Activated CD4-positive, alpha-beta memory T cell treated with anti-CD3 and anti-CD28 coated beads, Interleukin-2, amount 10 ng/mL, durations not matched to agents 7 days and 5 days (primary cell): ENCODE data around the gene ADAM10. TPM values are rescaled to one million over a fixed set of nuclear protein-coding genes. Genes with fewer than 3 reads are reported as not detected.
"Not testable (repeated sequence)": the region's sequence is repeated elsewhere in the genome, so short reads cannot be mapped to it uniquely, and the experiment has no call there.

Source experiments
- CTCF ChIA-PET: fragments of 350-600 bp; sonication (Branson Sonifier 250); formaldehyde crosslinking; loops from one replicate; lab custom pipeline; 2021; ENCODE audit warnings: antibody characterized with exemption, inconsistent platforms; lab: Charles Lee
- POLR2A ChIA-PET: fragments of 350-600 bp; sonication (Branson Sonifier 250); formaldehyde crosslinking; loops from one replicate; lab custom pipeline; 2021; ENCODE audit warnings: antibody characterized with exemption; lab: Charles Lee
- DNase-seq: peaks from one replicate; pipeline ENCODE4 v3.0.0-alpha.2; 2020
- H3K27ac Mint-ChIP-seq: one replicate; pipeline ENCODE4 v1.8.0; 2021; ENCODE audit warnings: mild to moderate bottlenecking, mixed read lengths
- H3K27me3 Mint-ChIP-seq: one replicate; pipeline ENCODE4 v1.8.0; 2021; ENCODE audit warnings: mixed read lengths
- H3K36me3 Mint-ChIP-seq: one replicate; pipeline ENCODE4 v1.8.0; 2021; ENCODE audit warnings: low read depth, mixed read lengths
- H3K4me1 Mint-ChIP-seq: one replicate; pipeline ENCODE4 v1.8.0; 2021; ENCODE audit warnings: mixed read lengths
- H3K4me3 Mint-ChIP-seq: one replicate; pipeline ENCODE4 v1.8.0; 2021; ENCODE audit warnings: mild to moderate bottlenecking, mixed read lengths
- H3K9me3 Mint-ChIP-seq: one replicate; pipeline ENCODE4 v1.8.0; 2021; ENCODE audit warnings: mixed read lengths
- total RNA-seq, 2 experiments: library from RNA; stranded (reverse); gene quantifications; one replicate each; pipeline ENCODE4 v1.2.3, GENCODE V29; 2021

The ADAM10 gene
- total RNA-seq, 2 experiments from 2014 or later: 147 to 150 TPM

- POLR2A ChIA-PET: interaction anchor here (0.6 to 3.9 kb wide), 24 partner anchors 10 to 543 kb away, joined by 3 to 79 read pairs (median 4); partner anchors contain the start of genes ADAM10, RNF111 and SLTM
- Mint-ChIP-seq H3K36me3 (peaks cover 3% of the 10 kb centered on the region), H3K4me1 (peaks cover 10% of the 10 kb centered on the region), H3K27me3 (no peaks in the 10 kb centered on the region), H3K9me3 (no peaks in the 10 kb centered on the region), H3K27ac (peak within 1 kb of the TSS; percentile 84), H3K4me3 (no peak within 1 kb of the TSS)
- CTCF ChIA-PET: interaction anchor here (0.6 to 2.4 kb wide), 39 partner anchors 9 to 543 kb away, joined by 3 to 35 read pairs (median 4); partner anchors contain the start of gene ADAM10
- DNase-seq: peak; percentile 96
These were observed 21.5 kb upstream of the ADAM10 start, which contains the start of gene MINDY2 for GRCh38 chr15:58770857-58771620. TSS of gene MINDY2 (plus strand) at chr15:58771302. CDS start at chr15:58771396, 94 bp downstream.

GRCh38 chr15:58770519-58770856, 21.0 kb upstream of the ADAM10 start:
- DNase-seq: no peak
- no peak overlapping the region for H3K4me3 Mint-ChIP-seq
- peaks cover 10% of the 10 kb centered on the region for H3K4me1 Mint-ChIP-seq
- CTCF ChIA-PET: interaction anchor here (0.7 to 2.4 kb wide), 38 partner anchors 9 to 543 kb away, joined by 3 to 35 read pairs (median 4); partner anchors contain the start of gene ADAM10
- H3K27me3 Mint-ChIP-seq: no peaks in the 10 kb centered on the region
- POLR2A ChIA-PET: interaction anchor here (0.6 to 3.9 kb wide), 22 partner anchors 10 to 543 kb away, joined by 3 to 79 read pairs (median 4); partner anchors contain the start of genes ADAM10, RNF111 and SLTM
- H3K27ac Mint-ChIP-seq: peak overlapping the region; percentile 79
- H3K9me3 Mint-ChIP-seq: no peaks in the 10 kb centered on the region
- peaks cover 3% of the 10 kb centered on the region for H3K36me3 Mint-ChIP-seq

GRCh38 chr15:58768601-58769004, 19.1 kb upstream of the ADAM10 start:
- H3K27me3 Mint-ChIP-seq, H3K4me3 Mint-ChIP-seq, H3K9me3 Mint-ChIP-seq, DNase-seq, CTCF ChIA-PET, H3K27ac Mint-ChIP-seq, H3K36me3 Mint-ChIP-seq: not testable (repeated sequence)
- peaks cover 10% of the 10 kb centered on the region for H3K4me1 Mint-ChIP-seq
- POLR2A ChIA-PET: interaction anchor here (1.5 kb wide), 1 partner anchor 19 kb away, joined by 7 read pairs; the partner anchor contains the start of gene ADAM10

- DNase-seq: no peak
- H3K27me3 Mint-ChIP-seq: peaks cover 5% of the 10 kb centered on the region
- ChIA-PET CTCF (interaction anchor here (0.9 kb wide), 1 partner anchor 538 kb away, joined by 4 read pairs; no protein-coding TSS in a partner anchor), POLR2A (no interaction called here)
- H3K9me3 Mint-ChIP-seq: peaks cover 8% of the 10 kb centered on the region
- H3K36me3 Mint-ChIP-seq: no peaks in the 10 kb centered on the region
- H3K27ac Mint-ChIP-seq: no peak overlapping the region
- H3K4me3 Mint-ChIP-seq: no peak overlapping the region
- peaks cover 9% of the 10 kb centered on the region for H3K4me1 Mint-ChIP-seq
These were observed 16.8 kb upstream of the ADAM10 start for GRCh38 chr15:58766290-58766689.

- no peak for DNase-seq
- Mint-ChIP-seq H3K36me3 (no peaks in the 10 kb centered on the region), H3K27me3 (peaks cover 5% of the 10 kb centered on the region), H3K4me1 (no peaks in the 10 kb centered on the region), H3K4me3 (no peak overlapping the region), H3K9me3 (peaks cover 8% of the 10 kb centered on the region), H3K27ac (no peak overlapping the region)
- CTCF ChIA-PET: no interaction called here
- POLR2A ChIA-PET: no interaction called here
These were observed 15.0 kb upstream of the ADAM10 start for GRCh38 chr15:58764468-58764867.

GRCh38 chr15:58762731-58763130, 13.2 kb upstream of the ADAM10 start:
- Mint-ChIP-seq H3K36me3 (no peaks in the 10 kb centered on the region), H3K9me3 (peaks cover 8% of the 10 kb centered on the region), H3K27me3 (peaks cover 6% of the 10 kb centered on the region), H3K4me1 (peaks cover 2% of the 10 kb centered on the region), H3K4me3 (no peak overlapping the region), H3K27ac (no peak overlapping the region)
- ChIA-PET CTCF (interaction anchor here (4.1 kb wide), 1 partner anchor 8 kb away, joined by 30 read pairs; the partner anchor contains the start of gene MINDY2), POLR2A (interaction anchor here (0.6 kb wide), 1 partner anchor 9 kb away, joined by 3 read pairs; no protein-coding TSS in a partner anchor)
- DNase-seq: no peak

GRCh38 chr15:58762285-58762684, 12.8 kb upstream of the ADAM10 start:
- H3K27me3 Mint-ChIP-seq: peaks cover 6% of the 10 kb centered on the region
- peaks cover 2% of the 10 kb centered on the region for H3K4me1 Mint-ChIP-seq
- POLR2A ChIA-PET: interaction anchor here (0.6 kb wide), 1 partner anchor 9 kb away, joined by 3 read pairs; no protein-coding TSS in a partner anchor
- no peak overlapping the region for H3K4me3 Mint-ChIP-seq
- no peak overlapping the region for H3K27ac Mint-ChIP-seq
- peaks cover 8% of the 10 kb centered on the region for H3K9me3 Mint-ChIP-seq
- DNase-seq: no peak
- no peaks in the 10 kb centered on the region for H3K36me3 Mint-ChIP-seq
- CTCF ChIA-PET: interaction anchor here (4.1 kb wide), 1 partner anchor 9 kb away, joined by 30 read pairs; the partner anchor contains the start of gene MINDY2

- no peaks in the 10 kb centered on the region for H3K36me3 Mint-ChIP-seq
- peaks cover 8% of the 10 kb centered on the region for H3K9me3 Mint-ChIP-seq
- H3K27me3 Mint-ChIP-seq: peaks cover 6% of the 10 kb centered on the region
- H3K27ac Mint-ChIP-seq: no peak overlapping the region
- H3K4me1 Mint-ChIP-seq: peaks cover 2% of the 10 kb centered on the region
- DNase-seq: peak; percentile 34
- H3K4me3 Mint-ChIP-seq: no peak overlapping the region
- POLR2A ChIA-PET: interaction anchor here (1.3 to 2.6 kb wide), 3 partner anchors 10 to 13 kb away, joined by 3 to 10 read pairs (median 6); partner anchors contain the start of genes ADAM10 and MINDY2
- CTCF ChIA-PET: interaction anchor here (0.9 to 4.1 kb wide), 5 partner anchors 10 to 533 kb away, joined by 3 to 30 read pairs (median 7); partner anchors contain the start of gene MINDY2
These were observed 11.5 kb upstream of the ADAM10 start for GRCh38 chr15:58761010-58761388.

- CTCF ChIA-PET: interaction anchor here (0.7 to 4.1 kb wide), 6 partner anchors 10 to 533 kb away, joined by 3 to 30 read pairs (median 6); partner anchors contain the start of gene MINDY2
- H3K36me3 Mint-ChIP-seq: no peaks in the 10 kb centered on the region
These were observed 11.0 kb upstream of the ADAM10 start for GRCh38 chr15:58760385-58761009.

GRCh38 chr15:58758141-58758540, 8.6 kb upstream of the ADAM10 start:
- no peak for DNase-seq
- CTCF ChIA-PET: interaction anchor here (1.6 kb wide), 2 partner anchors 8 to 13 kb away, joined by 8 read pairs; partner anchors contain the start of genes ADAM10 and MINDY2

More at GRCh38 chr15:58760385-58761009, 11.0 kb upstream of the ADAM10 start:
- no peak for DNase-seq
- H3K27me3 Mint-ChIP-seq: peaks cover 6% of the 10 kb centered on the region
- no peak overlapping the region for H3K27ac Mint-ChIP-seq
- POLR2A ChIA-PET: interaction anchor here (1.3 to 2.6 kb wide), 3 partner anchors 10 to 12 kb away, joined by 3 to 10 read pairs (median 6); partner anchors contain the start of genes ADAM10 and MINDY2
- peaks cover 2% of the 10 kb centered on the region for H3K4me1 Mint-ChIP-seq
- H3K9me3 Mint-ChIP-seq: peaks cover 8% of the 10 kb centered on the region
- H3K4me3 Mint-ChIP-seq: no peak overlapping the region

GRCh38 chr15:58755956-58756355, 6.4 kb upstream of the ADAM10 start:
- Mint-ChIP-seq H3K9me3 (no peaks in the 10 kb centered on the region), H3K27me3 (peaks cover 9% of the 10 kb centered on the region), H3K36me3 (no peaks in the 10 kb centered on the region), H3K4me3 (no peak overlapping the region), H3K4me1 (peaks cover 7% of the 10 kb centered on the region), H3K27ac (no peak overlapping the region)
- no peak for DNase-seq
- ChIA-PET POLR2A (interaction anchor here (1.6 kb wide), 1 partner anchor 15 kb away, joined by 5 read pairs; the partner anchor contains the start of gene MINDY2), CTCF (interaction anchor here (0.7 to 1.2 kb wide), 3 partner anchors 15 to 689 kb away, joined by 4 to 5 read pairs (median 4); partner anchors contain the start of gene MINDY2)

More at GRCh38 chr15:58758141-58758540, 8.6 kb upstream of the ADAM10 start:
- Mint-ChIP-seq H3K27ac (no peak overlapping the region), H3K36me3 (no peaks in the 10 kb centered on the region), H3K27me3 (peaks cover 11% of the 10 kb centered on the region), H3K9me3 (peaks cover 2% of the 10 kb centered on the region), H3K4me1 (peaks cover 4% of the 10 kb centered on the region), H3K4me3 (no peak overlapping the region)
- POLR2A ChIA-PET: interaction anchor here (0.7 kb wide), 1 partner anchor 12 kb away, joined by 3 read pairs; no protein-coding TSS in a partner anchor

GRCh38 chr15:58755350-58755749, 5.8 kb upstream of the ADAM10 start:
- peaks cover 12% of the 10 kb centered on the region for H3K4me1 Mint-ChIP-seq
- H3K36me3 Mint-ChIP-seq: no peaks in the 10 kb centered on the region
- no peak overlapping the region for H3K4me3 Mint-ChIP-seq
- H3K27ac Mint-ChIP-seq: no peak overlapping the region
- DNase-seq: no peak
- H3K9me3 Mint-ChIP-seq: no peaks in the 10 kb centered on the region
- ChIA-PET CTCF (interaction anchor here (0.7 to 1.2 kb wide), 2 partner anchors 485 to 688 kb away, joined by 4 to 5 read pairs; no protein-coding TSS in a partner anchor), POLR2A (interaction anchor here (1.6 kb wide), 1 partner anchor 15 kb away, joined by 5 read pairs; the partner anchor contains the start of gene MINDY2)
- H3K27me3 Mint-ChIP-seq: peaks cover 9% of the 10 kb centered on the region
